OCI-LY7 (cell line): ENCODE measurements around the gene CTNNA2. TPM values are rescaled to one million over a fixed set of nuclear protein-coding genes. Genes with fewer than 3 reads are reported as not detected.

Experiments used
- BruUV-seq: library from RNA; stranded (reverse); fragments of 400-500 nt; replicated peaks from 2 replicates; lab custom pipeline; 2021; lab: Mats Ljungman, UMichigan
- CTCF ChIA-PET: fragments of 300-600 bp; sonication (Branson Sonifier 250); formaldehyde crosslinking; loops from one replicate; lab custom pipeline; 2022; ENCODE audit warnings: antibody characterized with exemption; ENCODE audit not compliant: unreplicated experiment; lab: Charles Lee
- POLR2A ChIA-PET: fragments of 300-600 bp; sonication (Branson Sonifier 250); formaldehyde crosslinking; loops from one replicate; lab custom pipeline; 2022; ENCODE audit warnings: antibody characterized with exemption; lab: Charles Lee
- DNase-seq: peaks from one replicate; pipeline ENCODE4 v3.0.0-alpha.2; 2015; ENCODE audit warnings: low spot score
- H2AFZ ChIP-seq: fragments of 200-600 bp; sonication (generic), shearing (Covaris generic); 2 replicates; pipeline ENCODE4 v1.6.1; 2014; ENCODE audit warnings: mild to moderate bottlenecking, antibody characterized with exemption, low read length, moderate library complexity
- H3K27ac ChIP-seq: fragments of 200-600 bp; sonication (generic); 2 replicates; pipeline ENCODE4 v1.5.1; 2014; ENCODE audit warnings: mixed run types, low read depth, mild to moderate bottlenecking, moderate library complexity, low read length, inconsistent platforms; ENCODE audit not compliant: poor library complexity, severe bottlenecking
- H3K36me3 ChIP-seq: fragments of 200-600 bp; sonication (generic); 2 replicates; pipeline ENCODE4 v1.6.1; 2014; ENCODE audit warnings: mild to moderate bottlenecking, antibody characterized with exemption, low read length, moderate library complexity, mixed read lengths; ENCODE audit not compliant: insufficient read depth
- H3K4me1 ChIP-seq: fragments of 200-600 bp; sonication (generic); 2 replicates; pipeline ENCODE4 v1.5.1; 2014; ENCODE audit warnings: mild to moderate bottlenecking, low read length; ENCODE audit not compliant: insufficient read depth, poor library complexity, severe bottlenecking
- H3K4me2 ChIP-seq: fragments of 200-600 bp; sonication (generic); 2 replicates; pipeline ENCODE4 v1.6.1; 2014; ENCODE audit warnings: mild to moderate bottlenecking, low read length
- H3K4me3 ChIP-seq: fragments of 200-600 bp; sonication (generic); 2 replicates; pipeline ENCODE4 v1.5.1; 2014; ENCODE audit warnings: mild to moderate bottlenecking, low read depth, low read length; ENCODE audit not compliant: poor library complexity, severe bottlenecking
- H3K79me2 ChIP-seq: fragments of 200-600 bp; sonication (generic); 2 replicates; pipeline ENCODE4 v1.6.1; 2016; ENCODE audit warnings: low read depth, mild to moderate bottlenecking, low read length, moderate library complexity, mixed read lengths; ENCODE audit not compliant: insufficient read depth
- H3K9me2 ChIP-seq: fragments of 200-600 bp; sonication (generic); 2 replicates; pipeline ENCODE4 v1.6.1; 2016; ENCODE audit warnings: mild to moderate bottlenecking, low read length, mixed read lengths; ENCODE audit not compliant: insufficient read depth
- H3K9me3 ChIP-seq: fragments of 200-600 bp; sonication (generic); 2 replicates; pipeline ENCODE4 v1.6.1; 2014; ENCODE audit warnings: mild to moderate bottlenecking, mixed run types, low read length, mixed read lengths
- H4K20me1 ChIP-seq: fragments of 200-600 bp; sonication (generic); 2 replicates; pipeline ENCODE4 v1.6.1; 2014; ENCODE audit warnings: mild to moderate bottlenecking, antibody characterized with exemption, low read length, moderate library complexity, mixed read lengths; ENCODE audit not compliant: insufficient read depth
- CTCF ChIP-seq: fragments of 200-600 bp; sonication (generic); conservative IDR thresholded peaks from 2 replicates; pipeline ENCODE4 v1.5.1; 2014; ENCODE audit warnings: mild to moderate bottlenecking, antibody characterized with exemption, low read length, moderate library complexity, mixed read lengths
- EZH2phosphoT487 ChIP-seq: fragments of 200-600 bp; sonication (generic); IDR thresholded peaks from 2 replicates; pipeline ENCODE4 v1.6.1; 2018; ENCODE audit warnings: low read depth, borderline replicate concordance, mild to moderate bottlenecking, mixed run types, antibody characterized with exemption, low read length, moderate library complexity, mixed read lengths
- intact Hi-C: fragments of 100-400 bp; cut with micrococcal nuclease; formaldehyde crosslinking; loops from one replicate; pipeline ENCODE4 v1.10.0; 2022; ENCODE audit not compliant: unreplicated experiment
- total RNA-seq, 2 experiments: library from RNA; depleted of rRNA in 1 of 2; stranded (reverse); fragments of >200 nt in 1 of 2; shearing (Covaris generic) in 1 of 2; gene quantifications; 2 replicates each; pipeline ENCODE4 v1.2.3, GENCODE V29; 2014 to 2022

Gene CTNNA2
- total RNA-seq, 2 experiments from 2014 or later, result 0.19 to 2.7 TPM

DNA sequence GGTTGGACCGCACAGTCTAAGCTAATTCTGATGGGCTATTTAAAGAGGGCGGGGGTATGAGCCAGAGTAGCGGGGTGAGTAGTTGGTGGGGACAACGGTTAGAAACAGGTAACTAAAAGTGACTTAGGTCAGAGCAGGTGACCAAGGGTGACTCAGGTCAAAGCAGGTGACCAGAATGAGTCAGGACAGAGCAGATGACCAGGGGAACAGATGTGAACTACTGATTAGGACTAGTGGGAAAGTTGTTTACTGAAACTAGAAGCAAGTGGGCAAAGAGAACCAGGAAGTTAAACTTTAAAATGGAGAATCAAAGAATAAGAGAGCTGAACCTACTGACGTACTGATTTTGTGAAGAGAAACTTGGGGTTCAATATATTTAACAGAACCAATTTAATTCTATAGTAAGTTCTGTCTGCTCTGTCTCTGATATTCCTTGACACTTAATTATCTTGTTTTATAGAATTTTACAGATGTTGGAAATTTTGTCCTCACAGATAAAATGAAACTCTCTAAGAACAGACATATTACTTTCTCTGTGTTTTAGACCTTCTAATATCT is 799.5 kb downstream of the CTNNA2 start:
- no peaks in the 10 kb centered on the region for H3K4me1 ChIP-seq
- TF ChIP-seq EZH2phosphoT487, result no peak
- no peak for TF ChIP-seq CTCF
- no peaks in the 10 kb centered on the region for H3K9me3 ChIP-seq
- H2AFZ ChIP-seq, result no peak overlapping the region
- no peaks in the 10 kb centered on the region for H3K9me2 ChIP-seq
- BruUV-seq, result no TSS peak
- ChIA-PET POLR2A (no interaction called here), CTCF (interaction anchor here (0.8 kb wide), 1 partner anchor 48 kb away, joined by 3 read pairs; no protein-coding TSS in a partner anchor)
- no peaks in the 10 kb centered on the region for H4K20me1 ChIP-seq
- no peak for DNase-seq
- no peak overlapping the region for H3K4me2 ChIP-seq
- H3K27ac ChIP-seq, result no peak overlapping the region
- no peak overlapping the region for H3K4me3 ChIP-seq
- intact Hi-C loops, result no loop called here
- no peaks in the 10 kb centered on the region for H3K79me2 ChIP-seq
- H3K36me3 ChIP-seq, result no peaks in the 10 kb centered on the region

DNA sequence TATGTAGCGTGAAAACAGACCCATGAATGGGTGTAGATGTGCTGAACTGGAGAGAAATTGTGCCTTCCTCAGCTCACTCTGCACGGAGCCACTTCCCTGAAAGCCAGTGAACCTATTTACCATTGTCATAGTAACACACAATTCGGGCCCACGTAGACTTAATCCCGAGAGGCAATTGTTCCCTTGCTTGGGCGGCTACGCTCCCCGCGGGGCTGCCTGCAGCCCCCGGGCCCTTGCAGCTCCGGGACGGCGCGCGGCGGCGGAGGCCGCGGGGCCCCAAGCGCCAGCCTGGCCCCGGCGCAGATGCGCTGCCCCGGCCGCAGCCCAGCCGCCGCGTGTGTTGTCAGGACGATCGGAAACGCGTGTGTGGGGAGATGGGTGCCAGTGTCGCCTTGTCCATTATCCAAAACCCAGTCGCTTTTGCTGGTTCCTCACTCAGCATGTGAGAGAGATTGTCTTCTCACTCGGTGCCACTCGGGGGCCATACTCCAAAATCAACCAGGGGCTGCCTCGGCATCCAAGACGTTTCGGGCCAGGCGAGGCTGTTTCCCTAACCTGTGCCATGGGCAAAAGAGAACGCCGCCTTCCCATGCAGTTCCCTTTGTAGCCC is 809.6 kb downstream of the CTNNA2 start:
- intact Hi-C loops, result loop anchor here (5.0 to 10.0 kb wide), 3 partner anchors 172 to 1065 kb away; no protein-coding TSS in a partner anchor
- Histone ChIP-seq H3K9me2 (no peaks in the 10 kb centered on the region), H3K27ac (no peak overlapping the region), H3K9me3 (no peaks in the 10 kb centered on the region), H3K36me3 (no peaks in the 10 kb centered on the region), H3K4me1 (no peaks in the 10 kb centered on the region), H3K79me2 (no peaks in the 10 kb centered on the region), H3K4me2 (no peak overlapping the region), H3K4me3 (no peak overlapping the region), H4K20me1 (no peaks in the 10 kb centered on the region), H2AFZ (no peak overlapping the region)
- no TSS peak for BruUV-seq
- ChIA-PET CTCF (no interaction called here), POLR2A (interaction anchor here (0.8 to 1.0 kb wide), 2 partner anchors 26 to 793 kb away, joined by 3 read pairs; no protein-coding TSS in a partner anchor)
- no peak for DNase-seq
- TF ChIP-seq CTCF, result no peak
- TF ChIP-seq EZH2phosphoT487, result no peak

DNA sequence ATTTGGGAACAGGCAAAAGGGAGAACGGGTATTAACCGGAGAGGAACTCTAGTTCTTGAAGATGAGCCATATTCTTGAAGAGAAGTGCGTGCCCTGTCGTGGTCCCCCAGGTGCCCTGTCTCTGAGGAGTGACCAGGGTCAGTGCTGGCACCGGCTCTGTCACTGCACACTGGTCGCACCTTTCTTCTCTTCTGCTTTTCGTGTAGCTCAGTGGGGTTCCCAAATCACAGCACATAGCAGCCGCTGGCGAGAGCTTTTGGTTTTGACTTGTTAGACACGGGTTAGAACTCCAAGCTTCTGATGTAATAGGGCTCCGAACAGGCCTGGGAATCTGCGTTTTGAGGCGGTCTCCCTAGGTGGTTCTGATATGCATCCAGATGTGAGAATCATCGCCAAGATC is 810.1 kb downstream of the CTNNA2 start:
- no peaks in the 10 kb centered on the region for H3K79me2 ChIP-seq
- no peak for TF ChIP-seq CTCF
- TF ChIP-seq EZH2phosphoT487, result no peak
- no peak for DNase-seq
- H3K9me2 ChIP-seq, result no peaks in the 10 kb centered on the region
- H3K4me2 ChIP-seq, result no peak overlapping the region
- no peak overlapping the region for H3K4me3 ChIP-seq
- no TSS peak for BruUV-seq
- CTCF ChIA-PET, result no interaction called here
- no peak overlapping the region for H3K27ac ChIP-seq
- no peaks in the 10 kb centered on the region for H3K4me1 ChIP-seq
- POLR2A ChIA-PET, result interaction anchor here (1.0 kb wide), 1 partner anchor 25 kb away, joined by 3 read pairs; no protein-coding TSS in a partner anchor
- H4K20me1 ChIP-seq, result no peaks in the 10 kb centered on the region
- no peak overlapping the region for H2AFZ ChIP-seq
- intact Hi-C loops, result loop anchor here (5.0 to 10.0 kb wide), 3 partner anchors 172 to 1064 kb away; no protein-coding TSS in a partner anchor
- no peaks in the 10 kb centered on the region for H3K36me3 ChIP-seq
- H3K9me3 ChIP-seq, result no peaks in the 10 kb centered on the region
